Suprapubic skin (tissue), 4 donors: ENCODE measurements around the gene DNAH1. TPM values are rescaled to one million over a fixed set of nuclear protein-coding genes. Genes with fewer than 3 reads are reported as not detected.
A peak's percentile ranks its signal among the peaks of the same experiment; 100 is the strongest.
"Not testable (repeated sequence)": the region's sequence is repeated elsewhere in the genome, so short reads cannot be mapped to it uniquely, and the experiment has no call there.

Experiments
- DNase-seq, 2 donors: peaks; one replicate each; pipeline ENCODE4 v3.0.0-alpha.2; 2019; ENCODE audit warnings: low spot score in 2 of 2
- H3K27ac ChIP-seq: fragments of 200-600 bp; sonication (generic); one replicate; pipeline ENCODE4 v1.5.1; 2019
- H3K27me3 ChIP-seq: fragments of 200-600 bp; sonication (generic); one replicate; pipeline ENCODE4 v1.5.1; 2019
- H3K36me3 ChIP-seq: fragments of 200-600 bp; sonication (generic); one replicate; pipeline ENCODE4 v1.5.1; 2019
- H3K4me1 ChIP-seq: fragments of 200-600 bp; sonication (generic); one replicate; pipeline ENCODE4 v1.5.1; 2019
- H3K4me3 ChIP-seq: fragments of 200-600 bp; sonication (generic); one replicate; pipeline ENCODE4 v1.5.1; 2019; ENCODE audit warnings: mild to moderate bottlenecking
- H3K9me3 ChIP-seq: fragments of 200-600 bp; sonication (generic); one replicate; pipeline ENCODE4 v1.5.1; 2019
- EP300 ChIP-seq: sonication (generic); formaldehyde crosslinking; IDR thresholded peaks from one replicate; pipeline ENCODE4 v1.6.1; 2017; ENCODE audit warnings: antibody characterized with exemption
- POLR2A ChIP-seq, 2 donors: fragments of 450-650 bp; IDR thresholded peaks; one replicate each; pipeline ENCODE4 v1.6.1; 2017; ENCODE audit warnings: antibody characterized with exemption in 2 of 2, mild to moderate bottlenecking in 2 of 2, moderate library complexity in 2 of 2
- POLR2AphosphoS5 ChIP-seq, 3 donors: sonication (generic); formaldehyde crosslinking; IDR thresholded peaks; one replicate each; pipeline ENCODE4 v1.6.1; 2017; ENCODE audit warnings: antibody characterized with exemption in 3 of 3
- WGBS: methylation state at CpG from one replicate; pipeline ENCODE4 v1.1.5; 2018; 5-methylcytosine and 5-hydroxymethylcytosine counted together
- total RNA-seq, 4 donors: library from RNA; depleted of rRNA; stranded (reverse); fragments of >200 nt; gene quantifications; one replicate each; pipeline ENCODE4 v1.1.0, GENCODE V29; 2016
- TF ChIP-seq, protein P1 (sequence below), 2 donors: fragments of 200-600 bp in 1 of 2; fragments of 450-650 bp in 1 of 2; sonication (generic) in 1 of 2; IDR thresholded peaks; one replicate each; pipeline ENCODE4 v1.5.1; 2016 to 2019; ENCODE audit warnings: antibody characterized with exemption in 2 of 2, mild to moderate bottlenecking in 1 of 2, moderate library complexity in 1 of 2

Gene DNAH1
- total RNA-seq, 4 donors from 2014 or later: 3.4 to 10.1 (median 7.7) TPM

DNA sequence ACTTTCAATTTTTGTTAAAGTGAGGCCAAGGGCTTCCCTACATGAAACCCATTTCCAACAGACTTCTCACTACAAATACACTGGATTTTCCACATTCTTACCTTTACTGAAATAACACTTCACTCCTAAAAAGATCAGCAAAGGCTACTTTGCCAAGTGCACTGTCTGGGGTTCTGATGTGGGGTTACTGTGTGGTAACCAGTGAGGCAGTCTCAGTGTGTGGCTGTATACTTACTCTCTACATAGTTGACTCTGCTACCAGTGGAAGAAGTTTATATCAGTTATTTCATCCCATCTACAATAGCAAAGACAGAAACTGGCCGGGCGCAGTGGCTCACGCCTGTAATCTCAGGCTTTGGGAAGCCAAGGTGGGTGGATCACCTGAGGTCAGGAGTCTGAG, 43.3 kb upstream of the DNAH1 start:
- no peak for DNase-seq
- WGBS: 93% methylated on average over 3 of the region's 3 CpGs
- H3K4me1 ChIP-seq: peaks cover 87% of the 10 kb centered on the region
- TF ChIP-seq, protein P1, sequence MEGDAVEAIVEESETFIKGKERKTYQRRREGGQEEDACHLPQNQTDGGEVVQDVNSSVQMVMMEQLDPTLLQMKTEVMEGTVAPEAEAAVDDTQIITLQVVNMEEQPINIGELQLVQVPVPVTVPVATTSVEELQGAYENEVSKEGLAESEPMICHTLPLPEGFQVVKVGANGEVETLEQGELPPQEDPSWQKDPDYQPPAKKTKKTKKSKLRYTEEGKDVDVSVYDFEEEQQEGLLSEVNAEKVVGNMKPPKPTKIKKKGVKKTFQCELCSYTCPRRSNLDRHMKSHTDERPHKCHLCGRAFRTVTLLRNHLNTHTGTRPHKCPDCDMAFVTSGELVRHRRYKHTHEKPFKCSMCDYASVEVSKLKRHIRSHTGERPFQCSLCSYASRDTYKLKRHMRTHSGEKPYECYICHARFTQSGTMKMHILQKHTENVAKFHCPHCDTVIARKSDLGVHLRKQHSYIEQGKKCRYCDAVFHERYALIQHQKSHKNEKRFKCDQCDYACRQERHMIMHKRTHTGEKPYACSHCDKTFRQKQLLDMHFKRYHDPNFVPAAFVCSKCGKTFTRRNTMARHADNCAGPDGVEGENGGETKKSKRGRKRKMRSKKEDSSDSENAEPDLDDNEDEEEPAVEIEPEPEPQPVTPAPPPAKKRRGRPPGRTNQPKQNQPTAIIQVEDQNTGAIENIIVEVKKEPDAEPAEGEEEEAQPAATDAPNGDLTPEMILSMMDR (IDR thresholded peaks at IDR 0.05): no peak
- TF ChIP-seq POLR2A (IDR thresholded peaks at IDR 0.05) (no peak), EP300 (no peak), POLR2AphosphoS5 (IDR thresholded peaks at IDR 0.05) (no peak)
- H3K27ac ChIP-seq: no peak overlapping the region
- no peaks in the 10 kb centered on the region for H3K27me3 ChIP-seq
- H3K36me3 ChIP-seq: peaks cover 15% of the 10 kb centered on the region
- H3K9me3 ChIP-seq: no peaks in the 10 kb centered on the region
- no peak overlapping the region for H3K4me3 ChIP-seq

DNA sequence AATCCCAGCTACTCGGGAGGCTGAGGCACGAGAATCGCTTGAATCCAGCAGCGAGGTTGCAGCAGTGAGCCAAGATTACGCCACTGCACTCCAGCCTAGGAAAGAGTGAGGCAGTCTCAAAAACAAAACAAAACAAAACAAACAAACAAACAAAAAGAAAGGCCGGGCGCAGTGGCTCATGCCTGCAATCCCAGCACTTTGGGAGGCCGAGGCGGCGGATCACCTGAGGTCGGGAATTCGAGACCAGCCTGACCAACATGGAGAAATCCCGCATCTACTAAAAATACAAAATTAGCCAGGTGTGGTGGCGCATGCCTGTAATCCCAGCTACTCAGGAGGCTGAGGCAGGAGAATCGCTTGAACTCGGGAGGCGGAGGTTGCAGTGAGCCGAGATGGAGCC, 41.3 kb upstream of the DNAH1 start:
- not testable (repeated sequence) for H3K36me3 ChIP-seq, DNase-seq, H3K9me3 ChIP-seq, H3K27ac ChIP-seq, H3K27me3 ChIP-seq, H3K4me3 ChIP-seq
- WGBS: 88% methylated on average over 18 of the region's 18 CpGs
- peaks cover 86% of the 10 kb centered on the region for H3K4me1 ChIP-seq

DNA sequence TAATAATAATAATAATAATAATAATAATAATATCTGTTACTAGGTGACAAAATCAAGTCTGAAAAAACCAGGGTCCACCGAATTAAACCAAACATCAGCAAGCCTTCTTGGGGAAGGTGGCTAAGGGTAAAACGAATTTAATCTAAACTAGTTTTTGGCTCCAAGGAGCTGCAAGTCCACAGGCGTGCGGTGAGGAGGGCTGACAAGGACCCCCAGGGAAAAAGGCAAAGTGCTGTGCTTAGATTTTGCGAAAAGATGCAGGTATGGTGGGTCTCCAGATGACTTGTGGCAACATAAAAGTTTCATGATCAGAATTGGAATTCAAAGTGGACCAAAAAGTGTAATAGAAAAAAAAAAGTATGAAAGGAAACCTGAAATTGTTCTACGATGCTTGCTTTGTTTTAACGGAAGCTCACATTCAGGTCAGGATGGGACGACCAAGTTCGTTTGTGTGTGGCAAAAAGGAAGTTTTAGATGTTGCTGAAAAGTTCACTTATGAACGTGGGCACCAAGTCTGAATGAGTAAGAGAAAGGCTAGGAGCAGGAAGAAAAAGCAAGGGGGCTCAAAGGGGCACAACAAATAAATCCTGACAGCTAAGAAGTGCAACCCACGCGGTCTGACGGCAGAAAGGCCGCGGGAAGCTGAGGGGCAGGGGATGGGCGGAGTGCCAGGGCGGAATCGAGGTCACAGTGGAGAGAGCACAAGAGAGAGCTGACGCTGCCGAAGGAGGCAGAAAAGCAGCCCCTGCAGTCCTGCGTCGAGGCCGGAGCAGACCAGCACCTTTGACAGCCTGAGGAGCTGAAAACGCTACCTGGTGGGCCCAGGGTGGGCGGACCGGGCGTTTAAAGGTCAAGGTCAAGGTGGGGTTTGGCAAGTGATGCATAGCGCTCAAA, 38.8 kb upstream of the DNAH1 start:
- WGBS: 1% methylated on average over 28 of the region's 28 CpGs
- H3K4me1 ChIP-seq: peaks cover 66% of the 10 kb centered on the region
- DNase-seq: no peak

DNA sequence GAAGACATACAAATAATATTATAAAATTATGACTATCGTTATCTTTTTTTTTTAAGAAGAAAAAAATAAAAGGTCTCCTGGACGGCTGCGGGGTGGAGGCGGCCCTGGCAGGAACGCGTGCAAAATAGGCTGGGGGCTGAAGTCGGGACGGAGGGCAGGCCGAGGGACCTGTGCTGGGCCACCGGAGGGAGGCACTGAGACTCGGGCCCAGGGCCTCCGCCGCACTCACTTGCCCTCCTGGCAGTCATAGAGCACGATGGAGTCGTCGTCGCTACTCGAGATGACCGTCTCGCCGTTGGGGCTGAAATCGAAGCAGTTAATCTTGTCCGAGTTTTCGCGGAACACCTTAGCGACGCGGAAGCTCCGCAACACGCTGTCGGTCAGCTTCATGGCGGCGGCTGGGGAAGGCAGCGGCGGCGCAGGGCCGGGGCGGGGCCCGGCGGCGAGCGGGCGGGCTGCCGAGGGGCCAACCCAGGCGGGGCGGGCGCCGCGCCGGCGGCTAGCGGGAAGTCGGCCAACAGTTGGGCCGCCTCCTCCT, 38.1 kb upstream of the DNAH1 start:
- DNase-seq: peak in 1 of 2 donors; percentile 84
- no peaks in the 10 kb centered on the region for H3K27me3 ChIP-seq
- no peak for TF ChIP-seq POLR2A (IDR thresholded peaks at IDR 0.05)
- TF ChIP-seq, protein P1 (IDR thresholded peaks at IDR 0.05): peak in 1 of 2 donors; percentile 64
- no peak for TF ChIP-seq EP300
- peak in 1 of 3 donors; percentile 20 for TF ChIP-seq POLR2AphosphoS5 (IDR thresholded peaks at IDR 0.05)
- peak overlapping the region; percentile 90 for H3K4me3 ChIP-seq
- H3K9me3 ChIP-seq: no peaks in the 10 kb centered on the region
- peaks cover 5% of the 10 kb centered on the region for H3K36me3 ChIP-seq
- WGBS: under 1% methylated on average over 19 of the region's 54 CpGs
- peaks cover 59% of the 10 kb centered on the region for H3K4me1 ChIP-seq
- peak overlapping the region; percentile 98 for H3K27ac ChIP-seq

More for the DNA sequence above, 38.8 kb upstream of the DNAH1 start:
- TF ChIP-seq POLR2A (IDR thresholded peaks at IDR 0.05): peak in 1 of 2 donors; percentile 37
- TF ChIP-seq EP300: no peak
- TF ChIP-seq POLR2AphosphoS5 (IDR thresholded peaks at IDR 0.05): no peak
- TF ChIP-seq, protein P1 (IDR thresholded peaks at IDR 0.05): no peak
- no peaks in the 10 kb centered on the region for H3K27me3 ChIP-seq
- H3K9me3 ChIP-seq: no peaks in the 10 kb centered on the region
- peak overlapping the region; percentile 90 for H3K4me3 ChIP-seq
- peak overlapping the region; percentile 98 for H3K27ac ChIP-seq
- peaks cover 2% of the 10 kb centered on the region for H3K36me3 ChIP-seq

DNA sequence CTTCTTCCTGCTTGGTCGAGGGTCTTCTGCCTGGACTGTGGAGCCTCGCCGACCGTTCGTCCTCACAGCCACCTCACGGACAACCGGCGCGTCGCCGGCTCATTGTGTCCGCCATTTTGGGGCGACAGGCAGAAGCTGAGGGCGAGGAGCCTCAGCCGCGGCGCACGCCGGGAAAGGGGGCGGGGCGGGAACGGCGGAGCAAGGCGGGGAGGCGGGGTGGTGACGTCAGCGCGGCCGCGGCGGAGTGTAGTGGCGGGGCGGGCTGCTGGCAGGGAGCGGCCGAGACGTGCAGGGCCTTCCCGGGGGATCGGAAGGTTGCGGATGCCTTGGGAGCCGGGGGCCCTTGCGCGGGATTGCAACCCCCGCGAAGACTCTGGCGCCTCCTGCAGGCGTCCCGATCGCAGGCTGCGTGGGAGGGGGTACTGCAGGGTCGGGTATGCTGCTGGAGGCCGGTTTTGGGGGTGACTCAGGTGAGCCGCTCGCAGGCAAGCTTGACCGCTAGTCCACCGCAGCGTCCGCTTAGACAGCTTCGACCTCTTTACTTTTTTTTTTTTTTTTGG, 37.5 kb upstream of the DNAH1 start, which contains the start of gene WDR82:
Gene WDR82, minus strand, starts transcription at position 140 of the 560 bp plus-strand sequence. CDS start 288 bp downstream, outside the sequence.
- no peaks in the 10 kb centered on the region for H3K27me3 ChIP-seq
- under 1% methylated on average over 26 of the region's 58 CpGs for WGBS
- DNase-seq: peak; percentile 98
- peaks cover 53% of the 10 kb centered on the region for H3K4me1 ChIP-seq
- H3K36me3 ChIP-seq: peaks cover 5% of the 10 kb centered on the region
- H3K27ac ChIP-seq: peak within 1 kb of the TSS; percentile 98
- no peaks in the 10 kb centered on the region for H3K9me3 ChIP-seq
- TF ChIP-seq, protein P1 (IDR thresholded peaks at IDR 0.05): peak; percentile 26 to 46
- no peak for TF ChIP-seq EP300
- peak; percentile 47 to 80 for TF ChIP-seq POLR2A (IDR thresholded peaks at IDR 0.05)
- TF ChIP-seq POLR2AphosphoS5 (IDR thresholded peaks at IDR 0.05): peak; percentile 49 to 60 (median 53)
- peak within 1 kb of the TSS; percentile 90 for H3K4me3 ChIP-seq
